ENCODE measurements around the gene MAGI2. TPM values are rescaled to one million over a fixed set of nuclear protein-coding genes. Genes with fewer than 3 reads are reported as not detected.

The MAGI2 gene
- total RNA-seq, 2 experiments from 2014 or later: 0.03 to 0.17 TPM

- no peak for TF ChIP-seq EZH2phosphoT487 (IDR thresholded peaks at IDR 0.05; ENCODE audit: borderline replicate concordance, low read depth, low read length)
- TF ChIP-seq CTCF (conservative IDR thresholded peaks at IDR 0.05; ENCODE audit: low read length): no peak
- ChIA-PET CTCF (ENCODE audit: unreplicated experiment) (no interaction called here), POLR2A (no interaction called here)
- no peaks in the 10 kb centered on the region for H3K9me2 ChIP-seq (ENCODE audit: insufficient read depth, low read length)
- no peak overlapping the region for H2AFZ ChIP-seq (ENCODE audit: low read length)
- H4K20me1 ChIP-seq (ENCODE audit: insufficient read depth, low read length): no peaks in the 10 kb centered on the region
- H3K9me3 ChIP-seq (ENCODE audit: low read length): no peaks in the 10 kb centered on the region
- intact Hi-C loops (cut with micrococcal nuclease; ENCODE audit: unreplicated experiment): no loop called here
- no peaks in the 10 kb centered on the region for H3K36me3 ChIP-seq (ENCODE audit: insufficient read depth, low read length)
- H3K4me2 ChIP-seq (ENCODE audit: low read length): no peak overlapping the region
- H3K4me1 ChIP-seq (ENCODE audit: insufficient read depth, low read length, poor library complexity, severe bottlenecking): no peaks in the 10 kb centered on the region
- no peak for DNase-seq (ENCODE audit: low spot score)
- H3K4me3 ChIP-seq (ENCODE audit: low read depth, low read length, poor library complexity, severe bottlenecking): no peak overlapping the region
- no TSS peak for BruUV-seq (replicated peaks)
- no peaks in the 10 kb centered on the region for H3K79me2 ChIP-seq (ENCODE audit: insufficient read depth, low read depth, low read length)
- H3K27ac ChIP-seq (ENCODE audit: low read depth, low read length, poor library complexity, severe bottlenecking): no peak overlapping the region
Observed at GRCh38 chr7:78176171-78176570, 1277.3 kb downstream of the MAGI2 start.

- Histone ChIP-seq H3K9me2 (ENCODE audit: insufficient read depth, low read length) (no peaks in the 10 kb centered on the region), H3K27ac (ENCODE audit: low read depth, low read length, poor library complexity, severe bottlenecking) (no peak overlapping the region)
Observed at GRCh38 chr7:78175330-78176100, 1278.0 kb downstream of the MAGI2 start.

More at GRCh38 chr7:78175330-78176100, 1278.0 kb downstream of the MAGI2 start:
- ChIA-PET POLR2A (interaction anchor here (0.6 to 1.1 kb wide), 2 partner anchors 12 to 598 kb away, joined by 3 to 5 read pairs; no protein-coding TSS in a partner anchor), CTCF (ENCODE audit: unreplicated experiment) (no interaction called here)
- TF ChIP-seq EZH2phosphoT487 (IDR thresholded peaks at IDR 0.05; ENCODE audit: borderline replicate concordance, low read depth, low read length): no peak
- TF ChIP-seq CTCF (conservative IDR thresholded peaks at IDR 0.05; ENCODE audit: low read length): no peak
- no TSS peak for BruUV-seq (replicated peaks)
- H3K36me3 ChIP-seq (ENCODE audit: insufficient read depth, low read length): no peaks in the 10 kb centered on the region
- no peaks in the 10 kb centered on the region for H3K9me3 ChIP-seq (ENCODE audit: low read length)
- no peak overlapping the region for H3K4me3 ChIP-seq (ENCODE audit: low read depth, low read length, poor library complexity, severe bottlenecking)
- no peak overlapping the region for H3K4me2 ChIP-seq (ENCODE audit: low read length)
- intact Hi-C loops (cut with micrococcal nuclease; ENCODE audit: unreplicated experiment): no loop called here
- no peaks in the 10 kb centered on the region for H4K20me1 ChIP-seq (ENCODE audit: insufficient read depth, low read length)
- no peak for DNase-seq (ENCODE audit: low spot score)
- H3K79me2 ChIP-seq (ENCODE audit: insufficient read depth, low read depth, low read length): no peaks in the 10 kb centered on the region
- no peak overlapping the region for H2AFZ ChIP-seq (ENCODE audit: low read length)
- no peaks in the 10 kb centered on the region for H3K4me1 ChIP-seq (ENCODE audit: insufficient read depth, low read length, poor library complexity, severe bottlenecking)
